ENCODE results near the gene NPLOC4.

DNA sequence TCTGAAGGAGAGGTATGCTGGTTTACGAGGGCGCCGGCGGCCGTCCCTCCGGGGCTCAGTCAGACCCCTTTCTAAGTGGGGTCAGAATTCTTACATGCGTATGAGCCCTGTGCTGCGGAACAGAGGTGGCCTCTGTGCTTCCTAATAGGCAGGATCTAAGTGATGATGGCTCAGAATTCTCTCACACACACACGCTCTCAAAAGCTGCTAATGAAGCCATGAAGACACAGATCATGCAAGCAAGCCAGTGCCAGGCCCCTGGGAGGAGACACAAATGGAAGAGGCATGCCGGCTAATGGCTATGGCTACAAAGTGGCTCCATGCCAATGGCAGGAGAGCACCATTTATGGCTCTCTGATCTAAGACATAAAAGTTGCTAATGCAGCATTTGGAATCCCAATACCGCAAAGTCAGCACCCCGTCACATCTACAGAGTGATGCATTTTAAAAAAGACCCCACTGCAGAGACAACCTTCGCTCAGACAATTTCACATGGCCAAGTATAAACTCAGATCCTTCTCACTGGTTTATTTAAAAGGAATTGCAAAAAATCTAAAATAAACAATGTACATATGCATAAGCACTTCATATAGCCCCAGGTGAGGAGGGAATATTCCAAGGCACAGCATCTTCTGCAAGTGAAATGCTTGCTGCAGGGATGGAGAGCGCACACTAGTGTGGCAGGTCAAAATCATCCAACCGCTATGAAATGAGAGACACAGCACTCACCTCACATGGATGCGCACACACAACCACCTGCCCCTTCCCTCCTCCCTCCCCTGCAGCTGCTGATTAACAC lies 24.5 kb downstream of the NPLOC4 start:
- TF ChIP-seq EZH2 (IDR thresholded peaks at IDR 0.05; ENCODE audit: borderline replicate concordance, insufficient read depth, low read depth, low read length, poor library complexity, severe bottlenecking): no peak
- TF ChIP-seq CTCF (IDR thresholded peaks at IDR 0.05): no peak
